ENCODE results near the gene MEF2D. TPM values are rescaled to one million over a fixed set of nuclear protein-coding genes. Genes with fewer than 3 reads are reported as not detected.

The MEF2D gene
- total RNA-seq, 1 experiment from 2014 or later: 33.5 TPM

DNA sequence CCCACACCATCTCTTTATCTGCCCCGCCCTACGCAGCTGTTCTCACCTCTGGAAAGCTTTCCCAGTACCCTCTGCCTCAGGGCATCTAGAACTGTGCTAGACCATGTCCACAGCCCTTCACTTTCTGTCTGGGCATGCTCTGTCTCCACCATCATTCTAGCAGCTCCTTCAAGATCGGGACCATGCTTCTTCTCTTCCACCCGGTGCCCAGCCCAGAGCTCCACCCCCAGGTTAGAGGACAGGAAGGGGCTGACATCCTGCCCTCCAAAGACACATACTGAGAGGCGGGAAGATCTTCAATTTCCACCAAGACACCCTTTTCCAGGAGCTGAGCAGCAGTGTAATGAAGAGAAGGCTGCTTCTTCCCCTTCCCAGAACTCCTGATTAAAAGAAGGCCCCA, 27.7 kb upstream of the MEF2D start:
- no peak overlapping the region for H3K4me2 ChIP-seq
- no peak overlapping the region for H3K27ac ChIP-seq
- no peaks in the 10 kb centered on the region for H3K79me2 ChIP-seq (ENCODE audit: low read depth)
- ChIA-PET CTCF (no interaction called here), POLR2A (ENCODE audit: unreplicated experiment) (no interaction called here)
- H3K27me3 ChIP-seq (ENCODE audit: insufficient read depth, low read depth): no peaks in the 10 kb centered on the region
- TF ChIP-seq EZH2 (IDR thresholded peaks at IDR 0.05; ENCODE audit: low read depth) (no peak), CTCF (conservative IDR thresholded peaks at IDR 0.05) (no peak)
- intact Hi-C loops (cut with micrococcal nuclease; ENCODE audit: unreplicated experiment): no loop called here
- peaks cover 10% of the 10 kb centered on the region; the same call in 1 of the 2 replicates for H3K36me3 ChIP-seq (ENCODE audit: low read depth)
- no peak overlapping the region for H2AFZ ChIP-seq
- peaks cover 7% of the 10 kb centered on the region; the same call in 1 of the 2 replicates for H3F3A ChIP-seq (ENCODE audit: insufficient read depth, low read depth)
- no peaks in the 10 kb centered on the region for H3K9me2 ChIP-seq (ENCODE audit: insufficient read depth)
- no peaks in the 10 kb centered on the region for H4K20me1 ChIP-seq (ENCODE audit: insufficient read depth)
- no peaks in the 10 kb centered on the region for H3K9me3 ChIP-seq (ENCODE audit: insufficient read depth, low read depth)
- BruUV-seq (replicated peaks): no TSS peak
- no peak for DNase-seq
- no peak overlapping the region for H3K4me3 ChIP-seq
- H3K4me1 ChIP-seq (replicated peaks; ENCODE audit: insufficient read depth): no peaks in the 10 kb centered on the region

- Histone ChIP-seq H3K27ac (no peak overlapping the region), H3K4me1 (replicated peaks; ENCODE audit: insufficient read depth) (no peaks in the 10 kb centered on the region), H4K20me1 (ENCODE audit: insufficient read depth) (no peaks in the 10 kb centered on the region), H3K4me3 (no peak overlapping the region), H3K4me2 (no peak overlapping the region), H3K27me3 (ENCODE audit: insufficient read depth, low read depth) (no peaks in the 10 kb centered on the region), H3K36me3 (ENCODE audit: low read depth) (peaks cover 10% of the 10 kb centered on the region; the same call in 1 of the 2 replicates), H3K9me3 (ENCODE audit: insufficient read depth, low read depth) (no peaks in the 10 kb centered on the region), H3K79me2 (ENCODE audit: low read depth) (no peaks in the 10 kb centered on the region), H3K9me2 (ENCODE audit: insufficient read depth) (no peaks in the 10 kb centered on the region), H3F3A (ENCODE audit: insufficient read depth, low read depth) (peaks cover 7% of the 10 kb centered on the region; the same call in 1 of the 2 replicates), H2AFZ (no peak overlapping the region)
- BruUV-seq (replicated peaks): no TSS peak
- no peak for TF ChIP-seq CTCF (conservative IDR thresholded peaks at IDR 0.05)
- CTCF ChIA-PET: no interaction called here
- DNase-seq: no peak
- intact Hi-C loops (cut with micrococcal nuclease; ENCODE audit: unreplicated experiment): no loop called here
- POLR2A ChIA-PET (ENCODE audit: unreplicated experiment): interaction anchor here (0.6 kb wide), 1 partner anchor 163 kb away, joined by 5 read pairs; no protein-coding TSS in a partner anchor
Observed at GRCh38 chr1:156527584-156527983, 27.0 kb upstream of the MEF2D start.

- no peak for TF ChIP-seq CTCF (conservative IDR thresholded peaks at IDR 0.05)
- no peak for TF ChIP-seq EZH2 (IDR thresholded peaks at IDR 0.05; ENCODE audit: low read depth)
- Histone ChIP-seq H3K36me3 (ENCODE audit: low read depth) (peaks cover 10% of the 10 kb centered on the region; the same call in 1 of the 2 replicates), H3K9me2 (ENCODE audit: insufficient read depth) (no peaks in the 10 kb centered on the region), H3K79me2 (ENCODE audit: low read depth) (no peaks in the 10 kb centered on the region), H4K20me1 (ENCODE audit: insufficient read depth) (no peaks in the 10 kb centered on the region), H3K27me3 (ENCODE audit: insufficient read depth, low read depth) (no peaks in the 10 kb centered on the region), H3K27ac (no peak overlapping the region), H3K4me2 (no peak overlapping the region), H3K4me3 (no peak overlapping the region), H3F3A (ENCODE audit: insufficient read depth, low read depth) (peaks cover 7% of the 10 kb centered on the region; the same call in 1 of the 2 replicates), H3K9me3 (ENCODE audit: insufficient read depth, low read depth) (no peaks in the 10 kb centered on the region), H2AFZ (no peak overlapping the region), H3K4me1 (replicated peaks; ENCODE audit: insufficient read depth) (no peaks in the 10 kb centered on the region)
- no peak for DNase-seq
- no TSS peak for BruUV-seq (replicated peaks)
- intact Hi-C loops (cut with micrococcal nuclease; ENCODE audit: unreplicated experiment): no loop called here
- POLR2A ChIA-PET (ENCODE audit: unreplicated experiment): interaction anchor here (0.9 kb wide), 1 partner anchor 69 kb away, joined by 3 read pairs; no protein-coding TSS in a partner anchor
- CTCF ChIA-PET: no interaction called here
Observed at GRCh38 chr1:156525856-156526489, 25.4 kb upstream of the MEF2D start.
